GM12878 (cell line): ENCODE results near the gene ATXN7L3B. TPM values are rescaled to one million over a fixed set of nuclear protein-coding genes. Genes with fewer than 3 reads are reported as not detected.
A peak's percentile ranks its signal among the peaks of the same experiment; 100 is the strongest.

Source experiments
- CUX1 ChIP-seq: IDR thresholded peaks from 2 replicates; pipeline ENCODE4 v1.6.1; 2012; ENCODE audit warnings: improper control_type of control experiment, low read depth, low read length; ENCODE audit not compliant: insufficient replicate concordance
- IKZF2 ChIP-seq, 2 experiments: fragments of 450-650 bp; IDR thresholded peaks; 2 replicates each; pipeline ENCODE4 v1.6.1; 2017; ENCODE audit warnings: mild to moderate bottlenecking in 2 of 2, moderate library complexity in 2 of 2
- JUNB ChIP-seq: IDR thresholded peaks from 2 replicates; pipeline ENCODE4 v1.6.1; 2016; ENCODE audit warnings: antibody characterized with exemption, mild to moderate bottlenecking
- NR2F1 ChIP-seq: fragments of 450-650 bp; conservative IDR thresholded peaks from 2 replicates; pipeline ENCODE4 v1.6.1; 2017; ENCODE audit warnings: mild to moderate bottlenecking
- SMC3 ChIP-seq: IDR thresholded peaks from 2 replicates; pipeline ENCODE4 v1.6.1; 2011; ENCODE audit warnings: low read length, improper control_type of control experiment, borderline replicate concordance
- ZNF592 ChIP-seq: fragments of 450-650 bp; IDR thresholded peaks from 2 replicates; pipeline ENCODE4 v1.6.1; 2017; ENCODE audit warnings: mild to moderate bottlenecking, moderate library complexity
- polyA plus RNA-seq, 11 experiments: library from polyadenylated mRNA; depleted of rRNA in 4 of 11; unstranded in 6 of 11; stranded (reverse) in 5 of 11; fragments of >200 nt; fragmentation: Nextera tagmentation in 4 of 11; fragmentation: Illumina TruSeq in 1 of 11; extraction: Ambion mirVana in 4 of 11; extraction: Trizol in 1 of 11; gene quantifications; 1 replicate in 1 of 11; 2 replicates in 10 of 11; pipeline versions ENCODE4 v1.2.1 to v1.2.3, GENCODE V29; 2011 to 2016; ENCODE audit warnings: inconsistent platforms in 2 of 11, missing spikeins in 2 of 11, low read depth in 1 of 11
- total RNA-seq, 4 experiments: library from RNA; depleted of rRNA in 3 of 4; stranded (reverse); fragments of >200 nt in 3 of 4; fragmentation: Illumina TruSeq in 1 of 4; extraction: Trizol in 1 of 4; gene quantifications; 2 replicates each; pipeline versions ENCODE4 v1.2.1 to v1.2.3, GENCODE V29; 2013 to 2021

ATXN7L3B gene
- total and polyA plus RNA-seq, 10 of the 15 experiments (the other 5 are each of a cell fraction or from before 2014, with no cell fraction given) = 6.3 to 36.1 (median 21.7) TPM

DNA sequence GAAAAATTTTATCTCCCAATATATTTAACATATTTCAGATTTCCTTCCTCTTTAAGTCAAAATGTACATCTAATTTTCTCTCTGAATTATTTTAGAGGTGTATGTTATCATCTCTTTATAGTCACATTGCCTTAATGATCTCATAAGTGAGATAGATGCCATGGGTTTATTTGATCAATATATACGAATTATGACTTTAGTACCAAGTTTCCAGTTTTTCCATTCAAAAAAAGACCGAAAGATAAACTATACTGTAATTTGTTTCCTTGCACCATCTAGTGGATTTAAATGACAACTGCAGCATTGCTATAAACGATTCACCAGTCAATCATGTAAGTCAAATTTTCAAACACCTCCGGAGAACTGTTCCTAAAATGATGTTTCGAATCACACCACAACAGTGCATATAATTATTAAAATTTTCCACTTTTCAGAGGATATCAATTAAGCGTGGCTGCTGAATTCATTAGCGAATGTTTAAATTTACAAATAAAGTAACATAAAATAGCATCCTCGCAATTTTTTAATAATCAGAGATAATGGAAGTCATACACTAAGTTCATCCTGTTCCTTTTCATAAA lies 419 bp upstream of the ATXN7L3B start (continued):
- TF ChIP-seq NR2F1 (no peak), IKZF2 (IDR thresholded peaks at IDR 0.05) (no peak), CUX1 (peak; percentile 73), SMC3 (peak; percentile 56), ZNF592 (0 out of 2 replicates have a peak, but pooled peaks have one; percentile 61), JUNB (no peak)
- TF ChIP-seq, all 136 proteins: peak for 10
